Prostate gland (tissue), 2 donors: ENCODE measurements around the gene TESMIN. TPM values are rescaled to one million over a fixed set of nuclear protein-coding genes. Genes with fewer than 3 reads are reported as not detected.

ENCODE experiments used
- DNase-seq: peaks from one replicate; pipeline ENCODE4 v3.0.0-alpha.2; 2019; ENCODE audit warnings: low spot score
- H3K27ac ChIP-seq, 2 donors: fragments of 200-600 bp; sonication (generic); 2 replicates each; pipeline ENCODE4 v1.5.1; 2017 to 2019
- H3K27me3 ChIP-seq: fragments of 200-600 bp; sonication (generic); replicated peaks from 2 replicates; pipeline ENCODE4 v1.5.1; 2019; ENCODE audit not compliant: insufficient read depth
- H3K36me3 ChIP-seq, 2 donors: fragments of 200-600 bp; sonication (generic); 1 replicate in 1 of 2; 2 replicates in 1 of 2; pipeline versions ENCODE4 v1.5.1 to v1.8.1; 2017 to 2019
- H3K4me1 ChIP-seq: fragments of 200-600 bp; sonication (generic); replicated peaks from 2 replicates; pipeline ENCODE4 v1.5.1; 2019
- H3K4me3 ChIP-seq, 2 donors: fragments of 200-600 bp; sonication (generic); 2 replicates each; pipeline ENCODE4 v1.5.1; 2017 to 2019
- H3K9me3 ChIP-seq: fragments of 200-600 bp; sonication (generic); 2 replicates; pipeline ENCODE4 v1.5.1; 2017
- CTCF ChIP-seq, 4 experiments: fragments of 200-600 bp in 2 of 4; fragments of 450-650 bp in 2 of 4; sonication (generic) in 2 of 4; IDR thresholded peaks; 1 replicate in 3 of 4; 2 replicates in 1 of 4; pipeline ENCODE4 v1.5.1; 2016 to 2019; ENCODE audit warnings: antibody characterized with exemption in 4 of 4, mild to moderate bottlenecking in 2 of 4, moderate library complexity in 2 of 4
- POLR2A ChIP-seq: fragments of 450-650 bp; IDR thresholded peaks from one replicate; pipeline ENCODE4 v1.6.1; 2016; ENCODE audit warnings: antibody characterized with exemption, mild to moderate bottlenecking
- POLR2AphosphoS5 ChIP-seq: sonication (generic); formaldehyde crosslinking; IDR thresholded peaks from one replicate; pipeline ENCODE4 v1.6.1; 2017; ENCODE audit warnings: antibody characterized with exemption
- WGBS: methylation state at CpG from one replicate; pipeline ENCODE4 v1.1.5; 2018; 5-methylcytosine and 5-hydroxymethylcytosine counted together
- intact Hi-C: fragments of 100-400 bp; cut with DNase I; formaldehyde crosslinking; loops from one replicate; pipeline ENCODE4 v1.14.2; 2022
- total RNA-seq, 2 donors: library from RNA; depleted of rRNA; stranded (reverse); fragments of >200 nt; gene quantifications; one replicate each; pipeline ENCODE4 v1.1.0, GENCODE V29; 2016

TESMIN gene
- total RNA-seq, 2 donors from 2014 or later: 20.6 to 24.5 TPM

DNA sequence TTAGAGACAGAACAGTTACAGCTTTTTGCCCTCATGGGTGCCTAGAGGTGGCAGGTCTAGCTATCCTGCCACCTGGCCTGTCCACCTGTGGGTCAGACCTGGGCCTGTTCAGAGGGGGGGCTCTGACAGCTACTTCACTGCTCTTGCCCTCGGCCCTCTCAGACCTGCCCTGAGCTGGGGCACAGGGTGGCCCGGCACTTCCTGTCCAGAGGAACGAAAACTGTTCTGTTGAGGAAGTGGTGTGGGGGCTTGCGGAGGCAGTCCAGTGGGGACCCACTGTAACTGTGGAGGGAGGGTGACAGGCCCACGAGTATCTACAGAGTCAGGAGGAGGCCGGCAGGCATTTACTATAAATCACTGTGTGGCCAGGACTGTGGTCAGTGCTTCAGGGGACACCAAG lies 16.2 kb downstream of the TESMIN start:
- no peaks in the 10 kb centered on the region for H3K9me3 ChIP-seq
- DNase-seq: no peak
- no peak overlapping the region for H3K4me3 ChIP-seq
- H3K4me1 ChIP-seq: peaks cover 3% of the 10 kb centered on the region
- no peaks in the 10 kb centered on the region for H3K27me3 ChIP-seq
- no peak for TF ChIP-seq POLR2A
- H3K36me3 ChIP-seq: no peaks in the 10 kb centered on the region
- intact Hi-C loops: no loop called here
- WGBS: 74% methylated on average over 6 of the region's 6 CpGs
- no peak overlapping the region for H3K27ac ChIP-seq

- no peaks in the 10 kb centered on the region for H3K9me3 ChIP-seq
- H3K27ac ChIP-seq: no peak overlapping the region
- H3K27me3 ChIP-seq: no peaks in the 10 kb centered on the region
- intact Hi-C loops: no loop called here
- 88% methylated on average over 7 of the region's 7 CpGs for WGBS
- H3K36me3 ChIP-seq: no peaks in the 10 kb centered on the region
- DNase-seq: no peak
- peaks cover 3% of the 10 kb centered on the region for H3K4me1 ChIP-seq
- no peak overlapping the region for H3K4me3 ChIP-seq
- no peak for TF ChIP-seq CTCF (IDR thresholded peaks at IDR 0.05)
- no peak for TF ChIP-seq POLR2A
- TF ChIP-seq POLR2AphosphoS5: no peak
These were observed 17.2 kb downstream of the TESMIN start for GRCh38 chr11:68734111-68734510.

DNA sequence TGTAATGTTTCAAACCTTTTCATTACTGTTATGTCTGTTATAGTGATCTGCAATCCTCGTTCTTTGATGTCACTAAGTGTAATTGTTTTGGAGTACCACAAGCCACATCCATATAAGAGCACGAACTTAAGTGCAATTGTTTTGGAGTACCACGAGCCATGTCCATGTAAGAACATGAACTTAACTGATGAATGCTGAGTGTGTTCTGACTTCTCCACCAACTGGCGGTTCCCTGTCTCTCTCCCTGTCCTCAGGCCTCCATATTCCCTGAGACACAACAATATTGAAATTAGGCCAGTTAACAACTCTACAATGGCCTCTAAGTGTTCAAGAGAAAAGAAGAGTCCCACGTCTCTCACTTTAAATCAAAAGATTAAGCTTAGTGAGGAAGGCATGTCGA lies 23.5 kb downstream of the TESMIN start:
- DNase-seq: no peak
- Histone ChIP-seq H3K27ac (no peak overlapping the region), H3K36me3 (no peaks in the 10 kb centered on the region), H3K27me3 (no peaks in the 10 kb centered on the region), H3K4me3 (no peak overlapping the region), H3K9me3 (no peaks in the 10 kb centered on the region), H3K4me1 (no peaks in the 10 kb centered on the region)
- no peak for TF ChIP-seq CTCF (IDR thresholded peaks at IDR 0.05)
- no peak for TF ChIP-seq POLR2AphosphoS5
- no peak for TF ChIP-seq POLR2A
- WGBS: 83% methylated on average over 6 of the region's 6 CpGs
- intact Hi-C loops: no loop called here

DNA sequence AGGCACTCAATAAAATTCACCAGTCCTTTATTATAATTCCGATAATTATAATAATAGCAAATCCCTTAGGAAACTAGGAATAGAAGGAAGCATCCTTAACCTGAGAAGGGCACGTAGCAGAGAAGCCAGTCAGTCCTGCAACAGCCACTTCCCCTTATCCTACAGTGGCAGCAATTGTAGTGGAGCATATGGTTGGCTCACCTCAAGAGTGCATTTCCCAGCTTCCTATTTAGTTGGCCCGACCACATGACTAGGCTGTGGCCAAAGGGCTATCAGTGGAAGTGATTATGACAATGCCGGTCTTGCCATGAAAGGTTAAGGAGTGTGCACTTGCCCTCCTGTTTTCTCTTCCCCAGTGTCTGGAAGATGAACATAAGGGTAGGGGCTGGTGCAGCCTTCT lies 27.0 kb downstream of the TESMIN start:
- no peak for DNase-seq
- intact Hi-C loops: no loop called here
- Histone ChIP-seq H3K27me3 (no peaks in the 10 kb centered on the region), H3K4me3 (no peak overlapping the region), H3K9me3 (no peaks in the 10 kb centered on the region), H3K4me1 (no peaks in the 10 kb centered on the region), H3K27ac (no peak overlapping the region), H3K36me3 (no peaks in the 10 kb centered on the region)
- TF ChIP-seq POLR2A (no peak), POLR2AphosphoS5 (no peak), CTCF (IDR thresholded peaks at IDR 0.05) (no peak)
- 85% methylated on average over 4 of the region's 4 CpGs for WGBS

GRCh38 chr11:68722143-68722542 lies 29.2 kb downstream of the TESMIN start:
- Histone ChIP-seq H3K27ac (no peak overlapping the region), H3K9me3 (no peaks in the 10 kb centered on the region), H3K27me3 (no peaks in the 10 kb centered on the region), H3K4me1 (no peaks in the 10 kb centered on the region), H3K4me3 (no peak overlapping the region), H3K36me3 (no peaks in the 10 kb centered on the region)
- TF ChIP-seq CTCF (IDR thresholded peaks at IDR 0.05) (no peak), POLR2AphosphoS5 (no peak), POLR2A (no peak)
- 97% methylated on average over 1 of the region's 1 CpG for WGBS
- DNase-seq: no peak
- intact Hi-C loops: no loop called here
